ENCODE data around the gene BRICD5. TPM values are rescaled to one million over a fixed set of nuclear protein-coding genes. Genes with fewer than 3 reads are reported as not detected.

The BRICD5 gene
- polyA plus RNA-seq, 4 donors: 1.6 to 84.1 (median 8.6) TPM

GRCh38 chr16:2175454-2175853 is 35.2 kb downstream of the BRICD5 start:
- H3K4me1 ChIP-seq (ENCODE audit: control insufficient read depth in 3 of 3, insufficient read depth in 2 of 3, low read depth in 1 of 3, low read length in 2 of 3): peaks cover 0 to 6% (median 0%) of the 10 kb centered on the region in 3 donors
- no peak overlapping the region for H3K4me3 ChIP-seq (ENCODE audit: low read depth in 1 of 3, low read length in 3 of 3)
- H3K36me3 ChIP-seq (ENCODE audit: control insufficient read depth in 3 of 3, insufficient read depth in 2 of 3, low read depth in 1 of 3, low read length in 3 of 3): peaks cover 11 to 72% (median 21%) of the 10 kb centered on the region in 3 donors
- FAIRE-seq (no peak), DNase-seq (no peak)
- 90 to 97% (median 94%) methylated on average over 10 of the region's 10 CpGs for WGBS, 3 donors
- H3K27me3 ChIP-seq (ENCODE audit: control insufficient read depth in 3 of 3, insufficient read depth in 3 of 3, low read length in 3 of 3): no peaks in the 10 kb centered on the region
- no peaks in the 10 kb centered on the region for H3K9me3 ChIP-seq (ENCODE audit: control insufficient read depth in 2 of 2, insufficient read depth in 1 of 2, low read depth in 1 of 2, low read length in 1 of 2)
- H3K27ac ChIP-seq (ENCODE audit: low read depth in 1 of 3, low read length in 2 of 3): no peak overlapping the region

- DNase-seq (no peak), FAIRE-seq (no peak)
- Histone ChIP-seq H3K36me3 (ENCODE audit: control insufficient read depth in 3 of 3, insufficient read depth in 2 of 3, low read depth in 1 of 3, low read length in 3 of 3) (peaks cover 11 to 81% (median 21%) of the 10 kb centered on the region in 3 donors), H3K4me3 (ENCODE audit: low read depth in 1 of 3, low read length in 3 of 3) (no peak overlapping the region), H3K27me3 (ENCODE audit: control insufficient read depth in 3 of 3, insufficient read depth in 3 of 3, low read length in 3 of 3) (no peaks in the 10 kb centered on the region), H3K4me1 (ENCODE audit: control insufficient read depth in 3 of 3, insufficient read depth in 2 of 3, low read depth in 1 of 3, low read length in 2 of 3) (peaks cover 0 to 6% (median 0%) of the 10 kb centered on the region in 3 donors), H3K27ac (ENCODE audit: low read depth in 1 of 3, low read length in 2 of 3) (no peak overlapping the region), H3K9me3 (ENCODE audit: control insufficient read depth in 2 of 2, insufficient read depth in 1 of 2, low read depth in 1 of 2, low read length in 1 of 2) (no peaks in the 10 kb centered on the region)
- WGBS, 3 donors: 91 to 92% (median 92%) methylated on average over 21 of the region's 21 CpGs
Observed at GRCh38 chr16:2174396-2175131, 36.1 kb downstream of the BRICD5 start.

- Histone ChIP-seq H3K27ac (ENCODE audit: low read depth in 1 of 3, low read length in 2 of 3) (no peak overlapping the region), H3K4me1 (ENCODE audit: control insufficient read depth in 3 of 3, insufficient read depth in 2 of 3, low read depth in 1 of 3, low read length in 2 of 3) (peaks cover 0 to 6% (median 0%) of the 10 kb centered on the region in 3 donors), H3K36me3 (ENCODE audit: control insufficient read depth in 3 of 3, insufficient read depth in 2 of 3, low read depth in 1 of 3, low read length in 3 of 3) (peaks cover 11 to 87% (median 21%) of the 10 kb centered on the region in 3 donors), H3K4me3 (ENCODE audit: low read depth in 1 of 3, low read length in 3 of 3) (no peak overlapping the region), H3K27me3 (ENCODE audit: control insufficient read depth in 3 of 3, insufficient read depth in 3 of 3, low read length in 3 of 3) (no peaks in the 10 kb centered on the region), H3K9me3 (ENCODE audit: control insufficient read depth in 2 of 2, insufficient read depth in 1 of 2, low read depth in 1 of 2, low read length in 1 of 2) (no peaks in the 10 kb centered on the region)
- WGBS, 3 donors: 85 to 95% (median 94%) methylated on average over 3 to 4 of the region's 4 CpGs
- FAIRE-seq: no peak
- no peak for DNase-seq
Observed at GRCh38 chr16:2173916-2174315, 36.7 kb downstream of the BRICD5 start.

GRCh38 chr16:2173366-2173765 is 37.3 kb downstream of the BRICD5 start:
- H3K27me3 ChIP-seq (ENCODE audit: control insufficient read depth in 3 of 3, insufficient read depth in 3 of 3, low read length in 3 of 3): no peaks in the 10 kb centered on the region
- DNase-seq (no peak), FAIRE-seq (no peak)
- peaks cover 0 to 6% (median 0%) of the 10 kb centered on the region in 3 donors for H3K4me1 ChIP-seq (ENCODE audit: control insufficient read depth in 3 of 3, insufficient read depth in 2 of 3, low read depth in 1 of 3, low read length in 2 of 3)
- 93 to 95% (median 95%) methylated on average over 8 to 14 of the region's 14 CpGs for WGBS, 3 donors
- no peak overlapping the region for H3K27ac ChIP-seq (ENCODE audit: low read depth in 1 of 3, low read length in 2 of 3)
- H3K4me3 ChIP-seq (ENCODE audit: low read depth in 1 of 3, low read length in 3 of 3): no peak overlapping the region
- peaks cover 11 to 93% (median 21%) of the 10 kb centered on the region in 3 donors for H3K36me3 ChIP-seq (ENCODE audit: control insufficient read depth in 3 of 3, insufficient read depth in 2 of 3, low read depth in 1 of 3, low read length in 3 of 3)
- no peaks in the 10 kb centered on the region for H3K9me3 ChIP-seq (ENCODE audit: control insufficient read depth in 2 of 2, insufficient read depth in 1 of 2, low read depth in 1 of 2, low read length in 1 of 2)

GRCh38 chr16:2172688-2173335 is 37.9 kb downstream of the BRICD5 start:
- H3K4me3 ChIP-seq (ENCODE audit: low read depth in 1 of 3, low read length in 3 of 3): no peak overlapping the region
- 92 to 94% (median 93%) methylated on average over 29 of the region's 29 CpGs for WGBS, 3 donors
- FAIRE-seq (no peak), DNase-seq (no peak)
- H3K27me3 ChIP-seq (ENCODE audit: control insufficient read depth in 3 of 3, insufficient read depth in 3 of 3, low read length in 3 of 3): no peaks in the 10 kb centered on the region
- H3K9me3 ChIP-seq (ENCODE audit: control insufficient read depth in 2 of 2, insufficient read depth in 1 of 2, low read depth in 1 of 2, low read length in 1 of 2): no peaks in the 10 kb centered on the region
- H3K4me1 ChIP-seq (ENCODE audit: control insufficient read depth in 3 of 3, insufficient read depth in 2 of 3, low read depth in 1 of 3, low read length in 2 of 3): peaks cover 0 to 6% (median 4%) of the 10 kb centered on the region in 3 donors
- peaks cover 9 to 96% (median 21%) of the 10 kb centered on the region in 3 donors for H3K36me3 ChIP-seq (ENCODE audit: control insufficient read depth in 3 of 3, insufficient read depth in 2 of 3, low read depth in 1 of 3, low read length in 3 of 3)
- H3K27ac ChIP-seq (ENCODE audit: low read depth in 1 of 3, low read length in 2 of 3): no peak overlapping the region

- H3K27ac ChIP-seq (ENCODE audit: low read depth in 1 of 3, low read length in 2 of 3): no peak overlapping the region
- FAIRE-seq: no peak
- peak in 1 of 2 donors; percentile 76 for DNase-seq
- H3K4me1 ChIP-seq (ENCODE audit: control insufficient read depth in 3 of 3, insufficient read depth in 2 of 3, low read depth in 1 of 3, low read length in 2 of 3): peaks cover 0 to 15% (median 6%) of the 10 kb centered on the region in 3 donors
- peaks cover 9 to 97% (median 19%) of the 10 kb centered on the region in 3 donors for H3K36me3 ChIP-seq (ENCODE audit: control insufficient read depth in 3 of 3, insufficient read depth in 2 of 3, low read depth in 1 of 3, low read length in 3 of 3)
- H3K9me3 ChIP-seq (ENCODE audit: control insufficient read depth in 2 of 2, insufficient read depth in 1 of 2, low read depth in 1 of 2, low read length in 1 of 2): no peaks in the 10 kb centered on the region
- H3K4me3 ChIP-seq (ENCODE audit: low read depth in 1 of 3, low read length in 3 of 3): no peak overlapping the region
- no peaks in the 10 kb centered on the region for H3K27me3 ChIP-seq (ENCODE audit: control insufficient read depth in 3 of 3, insufficient read depth in 3 of 3, low read length in 3 of 3)
- WGBS, 3 donors: 63 to 85% (median 73%) methylated on average over 25 to 28 of the region's 28 CpGs
Observed at GRCh38 chr16:2171601-2172178, 39.0 kb downstream of the BRICD5 start.

GRCh38 chr16:2170587-2171435 is 39.9 kb downstream of the BRICD5 start:
- Histone ChIP-seq H3K4me3 (ENCODE audit: low read depth in 1 of 3, low read length in 3 of 3) (no peak overlapping the region), H3K36me3 (ENCODE audit: control insufficient read depth in 3 of 3, insufficient read depth in 2 of 3, low read depth in 1 of 3, low read length in 3 of 3) (peaks cover 9 to 98% (median 12%) of the 10 kb centered on the region in 3 donors), H3K9me3 (ENCODE audit: control insufficient read depth in 2 of 2, insufficient read depth in 1 of 2, low read depth in 1 of 2, low read length in 1 of 2) (no peaks in the 10 kb centered on the region), H3K4me1 (ENCODE audit: control insufficient read depth in 3 of 3, insufficient read depth in 2 of 3, low read depth in 1 of 3, low read length in 2 of 3) (peaks cover 0 to 24% (median 7%) of the 10 kb centered on the region in 3 donors), H3K27ac (ENCODE audit: low read depth in 1 of 3, low read length in 2 of 3) (no peak overlapping the region), H3K27me3 (ENCODE audit: control insufficient read depth in 3 of 3, insufficient read depth in 3 of 3, low read length in 3 of 3) (no peaks in the 10 kb centered on the region)
- WGBS, 3 donors: 91% methylated on average over 37 to 47 of the region's 47 CpGs
- no peak for DNase-seq
- no peak for FAIRE-seq

GRCh38 chr16:2170080-2170479 is 40.6 kb downstream of the BRICD5 start:
- H3K27me3 ChIP-seq (ENCODE audit: control insufficient read depth in 3 of 3, insufficient read depth in 3 of 3, low read length in 3 of 3): no peaks in the 10 kb centered on the region
- peaks cover 9 to 95% (median 12%) of the 10 kb centered on the region in 3 donors for H3K36me3 ChIP-seq (ENCODE audit: control insufficient read depth in 3 of 3, insufficient read depth in 2 of 3, low read depth in 1 of 3, low read length in 3 of 3)
- H3K9me3 ChIP-seq (ENCODE audit: control insufficient read depth in 2 of 2, insufficient read depth in 1 of 2, low read depth in 1 of 2, low read length in 1 of 2): no peaks in the 10 kb centered on the region
- H3K27ac ChIP-seq (ENCODE audit: low read depth in 1 of 3, low read length in 2 of 3): peak overlapping the region in 1 of 3 donors; percentile 17
- 84 to 93% (median 92%) methylated on average over 12 to 18 of the region's 18 CpGs for WGBS, 3 donors
- DNase-seq: no peak
- no peak for FAIRE-seq
- no peak overlapping the region for H3K4me3 ChIP-seq (ENCODE audit: low read depth in 1 of 3, low read length in 3 of 3)
- H3K4me1 ChIP-seq (ENCODE audit: control insufficient read depth in 3 of 3, insufficient read depth in 2 of 3, low read depth in 1 of 3, low read length in 2 of 3): peaks cover 0 to 27% (median 8%) of the 10 kb centered on the region in 3 donors
